Mesenteric fat pad (tissue), 1 donor: ENCODE results near the gene JAKMIP3. TPM values are rescaled to one million over a fixed set of nuclear protein-coding genes. Genes with fewer than 3 reads are reported as not detected.
A peak's percentile ranks its signal among the peaks of the same experiment; 100 is the strongest.

Experiments used
- DNase-seq: peaks from one replicate; pipeline ENCODE4 v3.0.0-alpha.2; 2020; ENCODE audit warnings: low spot score
- long read RNA-seq: library from polyadenylated mRNA; unstranded; transcript quantifications from one replicate; pipeline ENCODE4 v2.0.0, GENCODE V29; 2020
- total RNA-seq: library from RNA; stranded (reverse); fragmentation: NEBNext Ultra II Directional; extraction: Animal tissue kit (Norgen Biotek cat#: 25700); gene quantifications from one replicate; pipeline ENCODE4 v1.2.1, GENCODE V29; 2021
- donor health status: DM: yes; HTN: yes; CAD: no.

Gene JAKMIP3
- 0.48 TPM for total RNA-seq
- long read RNA-seq, partial matches to known transcripts = 0 of 2 reads
- long read RNA-seq, other reads (novel, unspliced or antisense) = 2 of 2 reads

- peak; percentile 87 for DNase-seq
Measured at GRCh38 chr10:132065491-132066105, at the start of gene JAKMIP3. Gene JAKMIP3, plus strand, starts transcription at chr10:132065946. Its CDS starts 38,863 bp downstream, at chr10:132104809.

GRCh38 chr10:132016514-132016913 lies 49.2 kb upstream of the JAKMIP3 start:
- DNase-seq = no peak

DNA sequence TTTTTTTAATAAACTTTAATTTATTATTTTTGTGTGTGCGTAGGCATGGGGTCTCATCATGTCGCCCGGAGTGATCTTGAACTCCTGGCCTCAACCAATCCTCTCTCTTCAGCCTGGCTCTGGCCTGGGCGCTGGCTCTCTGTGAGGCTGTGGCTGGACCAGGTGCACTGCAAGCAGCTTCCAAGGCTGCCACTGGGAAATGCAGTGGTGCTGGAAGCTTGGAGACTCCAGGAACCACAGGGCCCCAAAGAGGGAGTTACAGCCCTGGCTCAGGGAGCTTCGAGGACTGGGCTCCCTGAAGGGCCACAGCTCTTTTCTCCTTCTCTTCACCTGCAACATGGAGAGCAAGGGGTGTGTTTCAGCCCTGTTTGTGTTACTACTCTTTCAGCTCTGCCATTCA lies 47.3 kb upstream of the JAKMIP3 start:
- no peak for DNase-seq

- no peak for DNase-seq
Measured at GRCh38 chr10:132019366-132019765, 46.4 kb upstream of the JAKMIP3 start.

DNA sequence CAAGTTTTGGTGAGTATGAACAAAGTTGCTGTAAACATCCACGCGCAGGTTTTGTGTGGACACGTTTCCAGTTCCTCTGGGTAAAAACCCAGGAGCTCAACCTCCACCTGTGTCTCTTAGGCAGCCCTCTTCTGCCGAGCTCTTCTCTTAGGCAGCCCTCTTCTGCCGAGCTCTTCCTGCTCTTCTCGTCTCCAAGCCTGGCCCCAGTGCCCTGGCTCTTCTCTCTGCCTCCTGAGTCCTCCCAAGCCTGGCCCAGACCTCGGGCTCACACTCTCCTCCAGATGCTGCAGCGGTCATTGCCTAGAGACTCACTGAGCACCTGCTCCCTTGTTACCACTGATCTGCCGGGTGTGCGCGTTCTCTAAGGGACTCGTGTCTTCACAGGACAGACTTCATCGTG lies 45.3 kb upstream of the JAKMIP3 start:
- no peak for DNase-seq

DNA sequence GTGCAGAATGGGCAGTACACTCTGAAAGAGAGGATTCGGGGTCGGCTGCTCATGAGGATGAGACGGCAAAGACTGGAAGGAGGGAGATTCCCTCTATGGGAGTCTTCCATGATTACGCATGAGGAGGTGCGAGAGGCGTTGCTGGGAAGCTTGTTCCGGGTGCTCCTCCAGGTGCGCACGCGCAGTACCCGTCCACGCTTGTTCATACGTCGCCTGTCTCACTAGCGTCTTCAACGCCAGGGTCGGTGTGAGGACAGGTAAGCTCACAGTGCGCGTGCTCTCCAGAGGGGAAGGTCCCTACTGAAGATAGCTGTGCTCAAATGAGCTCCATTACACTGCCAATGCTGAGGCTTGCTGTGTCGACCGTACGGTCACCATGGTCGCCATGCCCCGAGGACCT lies 44.7 kb upstream of the JAKMIP3 start:
- no peak for DNase-seq

- no peak for DNase-seq
Measured at GRCh38 chr10:132021504-132022143, 44.1 kb upstream of the JAKMIP3 start.

DNA sequence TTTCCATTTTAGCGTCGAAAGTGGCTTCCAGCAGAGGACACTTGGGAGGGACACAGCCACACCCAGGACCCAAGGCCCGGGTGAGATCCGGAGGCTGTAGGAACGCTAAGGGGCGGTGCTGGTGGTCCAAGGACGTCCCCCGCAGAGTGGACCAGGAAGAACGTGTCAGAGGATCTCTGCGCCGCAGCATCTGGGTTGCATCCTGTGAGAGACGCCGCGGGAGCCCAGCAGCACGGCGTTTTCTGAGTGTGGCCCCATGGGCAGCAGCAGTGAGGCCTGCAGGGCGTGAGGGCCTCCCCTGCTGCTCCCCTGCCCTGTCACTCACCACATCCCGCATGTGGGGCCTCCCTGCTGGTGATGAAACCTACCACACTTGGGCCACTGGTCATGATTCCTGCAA lies 43.5 kb upstream of the JAKMIP3 start:
- no peak for DNase-seq

- peak; percentile 94 for DNase-seq
Measured at GRCh38 chr10:132023092-132023811, 42.5 kb upstream of the JAKMIP3 start.

- DNase-seq = no peak
Measured at GRCh38 chr10:132027423-132027983, 38.2 kb upstream of the JAKMIP3 start.

- no peak for DNase-seq
Measured at GRCh38 chr10:132028706-132029105, 37.0 kb upstream of the JAKMIP3 start.

DNA sequence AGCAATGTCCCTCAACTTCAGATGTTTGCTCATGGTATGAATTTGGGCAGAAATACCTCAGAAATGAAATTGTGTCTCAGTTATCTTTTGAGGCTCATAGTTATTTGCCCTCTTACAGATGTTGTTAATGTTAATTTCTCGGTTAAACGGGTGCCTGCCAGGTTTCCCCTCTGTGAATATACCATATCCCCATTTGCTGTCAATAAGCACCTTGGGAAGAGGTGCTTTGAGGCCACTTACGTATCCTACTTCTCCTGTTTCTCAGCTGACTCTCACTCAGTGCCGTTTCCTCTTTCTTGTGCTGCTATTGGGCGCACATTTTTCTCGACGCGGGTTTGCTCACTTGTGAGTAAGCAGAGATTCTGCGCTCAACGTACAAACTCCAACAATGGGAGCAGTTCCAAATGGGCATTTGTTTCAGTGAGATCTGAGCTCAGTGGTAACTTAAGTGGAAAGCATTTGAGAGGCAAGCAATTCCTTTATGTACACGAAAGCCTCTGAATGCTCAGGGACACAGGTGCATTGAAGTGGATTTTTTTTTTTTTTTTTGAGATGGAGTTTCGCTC lies 34.8 kb upstream of the JAKMIP3 start:
- DNase-seq = no peak

GRCh38 chr10:132033632-132034031 lies 32.1 kb upstream of the JAKMIP3 start:
- no peak for DNase-seq

DNA sequence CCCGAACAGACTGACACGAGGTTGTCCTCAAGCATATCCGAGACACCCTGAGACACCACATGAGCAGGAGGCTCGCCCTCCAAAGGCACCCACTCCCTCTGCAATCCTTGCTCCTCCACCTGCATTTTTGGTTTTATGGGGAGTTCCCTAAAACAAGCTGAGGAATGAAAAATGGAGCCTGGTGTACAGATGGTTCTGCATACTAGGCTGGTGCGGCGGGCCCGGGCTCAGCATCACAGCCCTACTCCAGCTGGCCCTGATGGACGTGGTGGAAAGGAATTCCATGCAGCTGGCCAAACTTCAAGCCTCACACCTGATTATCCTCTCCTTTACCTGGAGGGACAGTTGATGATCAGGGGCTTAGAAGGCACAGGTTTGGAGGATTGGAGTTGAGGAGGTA lies 30.3 kb upstream of the JAKMIP3 start:
- no peak for DNase-seq

GRCh38 chr10:132036153-132036886 lies 29.4 kb upstream of the JAKMIP3 start:
- DNase-seq = no peak

- no peak for DNase-seq
Measured at GRCh38 chr10:132036887-132037675, 28.7 kb upstream of the JAKMIP3 start.

- DNase-seq = no peak
Measured at GRCh38 chr10:132037676-132037975, 28.1 kb upstream of the JAKMIP3 start.

DNA sequence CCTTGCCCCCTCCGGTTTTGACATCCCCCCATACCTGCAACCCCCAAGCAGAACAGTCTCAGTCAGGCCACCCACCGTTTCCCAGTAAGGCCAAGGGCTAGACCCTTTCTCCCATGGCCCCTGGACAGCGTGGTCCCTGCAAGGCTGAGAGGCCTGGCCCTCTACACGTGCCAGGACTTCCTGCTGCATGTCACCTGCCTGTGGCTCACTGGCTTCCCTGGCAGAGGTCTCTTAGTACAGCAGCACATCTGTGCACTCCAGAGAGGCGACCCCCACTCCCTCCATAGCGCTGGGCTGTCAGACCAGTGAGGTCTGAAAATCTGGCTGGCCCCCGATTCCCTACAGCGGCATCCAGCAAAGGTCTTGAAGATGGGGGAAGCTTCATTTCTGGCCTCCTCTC lies 26.4 kb upstream of the JAKMIP3 start:
- no peak for DNase-seq

- DNase-seq = no peak
Measured at GRCh38 chr10:132040046-132040445, 25.7 kb upstream of the JAKMIP3 start.

DNA sequence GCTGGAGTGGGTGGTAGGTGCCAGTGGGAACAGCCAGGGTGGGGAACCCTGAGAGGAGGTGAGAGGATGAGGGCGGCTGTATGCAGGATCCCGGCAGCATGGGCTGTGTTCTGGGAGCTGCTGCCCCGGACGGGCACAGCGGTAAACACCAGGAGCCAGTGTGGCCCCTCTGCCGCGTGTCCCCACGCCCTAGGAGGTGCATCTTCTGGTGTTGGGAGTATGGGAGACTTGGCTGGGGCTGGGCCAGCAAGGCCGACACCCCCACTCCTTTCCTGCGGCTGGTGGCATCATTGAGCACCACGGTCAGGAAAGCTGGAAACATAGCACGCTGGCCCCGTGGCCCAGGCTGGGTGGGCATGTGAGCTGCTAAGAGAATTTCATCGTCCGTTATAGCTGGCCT lies 24.4 kb upstream of the JAKMIP3 start:
- DNase-seq = no peak
